Activated T-cell treated with anti-CD3 and anti-CD28 coated beads, Interleukin-2, amount 50 U/mL, for 1 hour (primary cell): ENCODE data around the gene FAM25C.
"Not testable (repeated sequence)": the region's sequence is repeated elsewhere in the genome, so short reads cannot be mapped to it uniquely, and the experiment has no call there.

Source experiments
- DNase-seq: peaks from one replicate; pipeline ENCODE4 v3.0.0-alpha.2; 2020

Gene FAM25C

GRCh38 chr10:47947424-47947823 lies 52.2 kb downstream of the FAM25C start:
- DNase-seq: not testable (repeated sequence)
